H1 (cell line): ENCODE results near the gene TOMM7. TPM values are rescaled to one million over a fixed set of nuclear protein-coding genes. Genes with fewer than 3 reads are reported as not detected.

ENCODE experiments used
- CTCF ChIA-PET: fragments of 300-600 bp; sonication (Branson Sonifier 250); formaldehyde crosslinking; loops from one replicate; lab custom pipeline; 2021; ENCODE audit not compliant: partially characterized antibody; lab: Charles Lee
- POLR2A ChIA-PET: fragments of 300-600 bp; sonication (Branson Sonifier 250); formaldehyde crosslinking; loops from one replicate; lab custom pipeline; 2021; ENCODE audit warnings: inconsistent platforms; ENCODE audit not compliant: partially characterized antibody; lab: Charles Lee
- DNase-seq, 2 experiments: peaks; one replicate each; pipeline versions ENCODE4 v3.0.0 to v3.0.0-alpha.2; 2010 to 2022; ENCODE audit warnings: low spot score in 2 of 2, low read depth in 1 of 2, mixed read lengths in 1 of 2
- FAIRE-seq: peaks from 2 replicates; lab custom pipeline; 2011; peaks lifted over from hg19 to GRCh38; lab: Jason Lieb, UNC
- H2AFZ ChIP-seq: 2 replicates; pipeline ENCODE4 v1.8.1; 2012; ENCODE audit warnings: low read length, inconsistent platforms
- H2AK5ac ChIP-seq: 2 replicates; pipeline ENCODE4 v1.6.1; 2013; ENCODE audit warnings: low read depth, low read length
- H2BK120ac ChIP-seq: replicated peaks from 2 replicates; pipeline ENCODE3; 2013; ENCODE audit warnings: low read depth, low read length, inconsistent platforms
- H2BK12ac ChIP-seq: 2 replicates; pipeline ENCODE4 v1.6.1; 2013; ENCODE audit warnings: low read depth, low read length
- H2BK15ac ChIP-seq: 2 replicates; pipeline ENCODE4 v1.6.1; 2013; ENCODE audit warnings: low read length
- H2BK20ac ChIP-seq: 2 replicates; pipeline ENCODE4 v1.6.1; 2013; ENCODE audit warnings: low read length
- H2BK5ac ChIP-seq: 2 replicates; pipeline ENCODE4 v1.6.1; 2013; ENCODE audit warnings: low read depth, low read length
- H3K14ac ChIP-seq: 2 replicates; pipeline ENCODE4 v1.6.1; 2013; ENCODE audit warnings: inconsistent platforms; ENCODE audit not compliant: insufficient read length
- H3K18ac ChIP-seq: 2 replicates; pipeline ENCODE4 v1.6.1; 2013; ENCODE audit warnings: low read length; ENCODE audit errors: extremely low read depth
- H3K23ac ChIP-seq: 2 replicates; pipeline ENCODE4 v1.6.1; 2013; ENCODE audit warnings: inconsistent platforms; ENCODE audit not compliant: insufficient read length
- H3K23me2 ChIP-seq: 2 replicates; pipeline ENCODE4 v1.6.1; 2013; ENCODE audit warnings: low read depth, low read length
- H3K27ac ChIP-seq: 2 replicates; pipeline ENCODE4 v1.6.1; 2011; ENCODE audit warnings: low read depth, low read length, inconsistent platforms
- H3K27me3 ChIP-seq, 4 experiments: replicated peaks in 1 of 4; 1 replicate in 1 of 4; 2 replicates in 3 of 4; pipeline versions ENCODE4 v1.6.1 to v1.8.1; 2011 to 2013; ENCODE audit warnings: low read length in 3 of 4, mild to moderate bottlenecking in 3 of 4, inconsistent platforms in 2 of 4, mixed read lengths in 2 of 4, moderate library complexity in 1 of 4; ENCODE audit not compliant: control insufficient read depth in 3 of 4, insufficient read depth in 3 of 4; ENCODE audit errors: extremely low read depth in 1 of 4
- H3K36me3 ChIP-seq, 4 experiments: 2 replicates each; pipeline versions ENCODE4 v1.6.1 to v1.8.1; 2011 to 2013; ENCODE audit warnings: mild to moderate bottlenecking in 4 of 4, low read length in 3 of 4, moderate library complexity in 2 of 4, control low read depth in 1 of 4, inconsistent platforms in 1 of 4; ENCODE audit not compliant: insufficient read depth in 4 of 4, control insufficient read depth in 2 of 4
- H3K4ac ChIP-seq: replicated peaks from 2 replicates; pipeline ENCODE3; 2013; ENCODE audit warnings: low read length, low read depth, mixed read lengths, inconsistent platforms; ENCODE audit not compliant: insufficient read length
- H3K4me1 ChIP-seq, 4 experiments: replicated peaks in 1 of 4; 1 replicate in 1 of 4; 2 replicates in 3 of 4; pipeline versions ENCODE4 v1.6.1 to v1.8.1; 2011 to 2013; ENCODE audit warnings: low read length in 3 of 4, inconsistent platforms in 2 of 4, mixed read lengths in 1 of 4; ENCODE audit not compliant: insufficient read depth in 4 of 4, control insufficient read depth in 3 of 4
- H3K4me2 ChIP-seq, 2 experiments: 2 replicates each; pipeline versions ENCODE4 v1.6.1 to v1.8.1; 2011 to 2013; ENCODE audit warnings: low read depth in 2 of 2, low read length in 2 of 2, control low read depth in 1 of 2, inconsistent platforms in 1 of 2, mild to moderate bottlenecking in 1 of 2; ENCODE audit not compliant: insufficient read depth in 1 of 2
- H3K4me3 ChIP-seq, 4 experiments: fragments of 200-600, 300-600 bp in 1 of 4; sonication (generic), shearing (Covaris generic), sonication (Bioruptor Twin) in 1 of 4; 2 replicates each; pipeline versions ENCODE4 v1.5.1 to v1.8.1; 2011 to 2016; ENCODE audit warnings: low read length in 4 of 4, low read depth in 3 of 4, control low read depth in 2 of 4, inconsistent platforms in 2 of 4, mild to moderate bottlenecking in 2 of 4, mixed read lengths in 1 of 4, moderate library complexity in 1 of 4; ENCODE audit not compliant: insufficient read depth in 2 of 4; ENCODE audit errors: extremely low read depth in 1 of 4
- H3K56ac ChIP-seq: replicated peaks from 2 replicates; pipeline ENCODE3; 2013; ENCODE audit warnings: low read depth, mild to moderate bottlenecking, mixed read lengths, low read length, inconsistent platforms; ENCODE audit not compliant: insufficient read length
- H3K79me1 ChIP-seq: 2 replicates; pipeline ENCODE4 v1.6.1; 2013; ENCODE audit warnings: low read depth, low read length, control low read depth
- H3K79me2 ChIP-seq, 2 experiments: 2 replicates each; pipeline versions ENCODE4 v1.6.1 to v1.8.1; 2012 to 2013; ENCODE audit warnings: low read length in 2 of 2, mild to moderate bottlenecking in 2 of 2, inconsistent platforms in 1 of 2; ENCODE audit not compliant: insufficient read depth in 2 of 2, control insufficient read depth in 1 of 2
- H3K9ac ChIP-seq, 4 experiments: replicated peaks in 1 of 4; 1 replicate in 1 of 4; 2 replicates in 3 of 4; pipeline versions ENCODE4 v1.6.1 to v1.8.1; 2011 to 2013; ENCODE audit warnings: low read depth in 3 of 4, low read length in 3 of 4, control low read depth in 2 of 4, mild to moderate bottlenecking in 2 of 4, moderate library complexity in 2 of 4, inconsistent platforms in 1 of 4; ENCODE audit errors: extremely low read depth in 1 of 4
- H3K9me3 ChIP-seq, 2 experiments: 2 replicates each; pipeline versions ENCODE4 v1.6.1 to v1.8.1; 2012 to 2013; ENCODE audit warnings: mild to moderate bottlenecking in 2 of 2, moderate library complexity in 2 of 2, control low read depth in 1 of 2, inconsistent platforms in 1 of 2, low read depth in 1 of 2, low read length in 1 of 2, mixed read lengths in 1 of 2; ENCODE audit not compliant: insufficient read depth in 2 of 2
- H4K20me1 ChIP-seq, 2 experiments: replicated peaks in 1 of 2; 2 replicates each; pipeline versions ENCODE3 to v1.8.1; 2011 to 2013; ENCODE audit warnings: inconsistent platforms in 2 of 2, low read length in 2 of 2, mild to moderate bottlenecking in 1 of 2; ENCODE audit not compliant: insufficient read depth in 2 of 2, control insufficient read depth in 1 of 2
- H4K5ac ChIP-seq: 2 replicates; pipeline ENCODE4 v1.6.1; 2013; ENCODE audit warnings: low read length, low read depth, mixed read lengths, inconsistent platforms; ENCODE audit not compliant: insufficient read length
- H4K8ac ChIP-seq: 2 replicates; pipeline ENCODE4 v1.8.0; 2013; ENCODE audit warnings: mild to moderate bottlenecking, moderate library complexity, low read length, inconsistent platforms; ENCODE audit not compliant: insufficient read depth; ENCODE audit errors: extremely low read depth
- H4K91ac ChIP-seq: replicated peaks from 2 replicates; pipeline ENCODE3; 2013; ENCODE audit warnings: low read length, mixed read lengths, inconsistent platforms; ENCODE audit not compliant: insufficient read length
- CEBPB ChIP-seq: IDR thresholded peaks from 2 replicates; pipeline ENCODE4 v1.6.1; 2012; ENCODE audit warnings: low read depth, low read length
- CREB1 ChIP-seq: IDR thresholded peaks from 2 replicates; pipeline ENCODE4 v1.6.1; 2012; ENCODE audit warnings: inconsistent platforms
- KDM1A ChIP-seq: fragments of 200-600, 300-600 bp; sonication (generic); IDR thresholded peaks from 2 replicates; pipeline ENCODE4 v1.7.1; 2016; ENCODE audit warnings: mild to moderate bottlenecking, low read length, borderline replicate concordance
- TAF7 ChIP-seq: optimal IDR thresholded peaks from 2 replicates; pipeline ENCODE3; 2011; ENCODE audit warnings: low read depth, mild to moderate bottlenecking, inconsistent platforms, low read length, moderate library complexity, borderline replicate concordance
- YY1 ChIP-seq: IDR thresholded peaks from 2 replicates; pipeline ENCODE4 v1.6.1; 2011; ENCODE audit warnings: low read depth, mild to moderate bottlenecking, low read length
- WGBS, 2 experiments: shearing (Covaris generic) in 1 of 2; methylation state at CpG; one replicate each; pipeline versions ENCODE4 v1.1.6 to v1.1.7; 2013 to 2015; ENCODE audit warnings: low lambda C conversion rate in 2 of 2, mixed read lengths in 2 of 2, inconsistent platforms in 1 of 2, low coverage in 1 of 2, missing lambda C conversion rate in 1 of 2; ENCODE audit not compliant: insufficient replicate concordance in 2 of 2, insufficient coverage in 1 of 2, insufficient read length in 1 of 2; ENCODE audit errors: extremely low coverage in 1 of 2, missing lambda C conversion rate in 1 of 2; 5-methylcytosine and 5-hydroxymethylcytosine counted together
- polyA plus RNA-seq, 7 experiments: library from polyadenylated mRNA; depleted of rRNA in 3 of 7; stranded (reverse) in 5 of 7; unstranded in 2 of 7; fragments of >200 nt in 5 of 7; fragments of 200-250 nt in 2 of 7; gene quantifications; 1 replicate in 5 of 7; 2 replicates in 1 of 7; 4 replicates in 1 of 7; pipeline versions ENCODE4 v1.2.1 to v1.2.3, GENCODE V29; 2011 to 2013; ENCODE audit warnings: missing spikeins in 2 of 7, mixed read lengths in 2 of 7
- total RNA-seq: library from RNA; stranded (reverse); fragmentation: NEBNext Ultra II Directional; extraction: Animal tissue kit (Norgen Biotek cat#: 25700); gene quantifications from 2 replicates; pipeline ENCODE4 v1.2.1, GENCODE V29; 2021

TOMM7 gene
- total and polyA plus RNA-seq, 2 of the 8 experiments (the other 6 are each of a cell fraction or from before 2014, with no cell fraction given) = 389 to 508 TPM

- Histone ChIP-seq H3K23me2 (no peaks in the 10 kb centered on the region), H3K4ac (peak overlapping the region; percentile 90), H3K56ac (no peak overlapping the region), H3K79me2 (no peaks in the 10 kb centered on the region), H4K20me1 (no peaks in the 10 kb centered on the region), H3K27me3 (no peaks in the 10 kb centered on the region), H3K9me3 (no peaks in the 10 kb centered on the region), H3K79me1 (no peaks in the 10 kb centered on the region), H4K91ac (no peak overlapping the region), H3K9ac (no peak overlapping the region), H3K14ac (no peak overlapping the region), H4K8ac (no peak overlapping the region), H3K18ac (0 out of 2 replicates have a peak overlapping the region, but pooled peaks have one; percentile 10), H2BK12ac (peak overlapping the region; percentile 90), H3K4me3 (no peak overlapping the region), H3K4me2 (no peak overlapping the region), H2BK5ac (peak overlapping the region; percentile 95), H3K27ac (no peak overlapping the region), H4K5ac (no peak overlapping the region), H2BK20ac (peak overlapping the region; percentile 61; the same call in 1 of the 2 replicates), H3K23ac (no peak overlapping the region), H2BK15ac (peak overlapping the region; percentile 90; the same call in 1 of the 2 replicates), H3K4me1 (peaks cover 6 to 7% (median 6%) of the 10 kb centered on the region in 4 experiments; a peak in 6 of 7 replicates), H2BK120ac (no peak overlapping the region), H2AK5ac (no peak overlapping the region), H2AFZ (peak overlapping the region; percentile 95), H3K36me3 (no peaks in the 10 kb centered on the region)
- FAIRE-seq (no peak), DNase-seq (no peak)
- TF ChIP-seq YY1 = no peak
- 0 out of 2 replicates have a peak, but pooled peaks have one; percentile 5 for TF ChIP-seq CEBPB
- TF ChIP-seq TAF7 = no peak
- TF ChIP-seq CREB1 = no peak
- TF ChIP-seq KDM1A = no peak
- WGBS, 2 experiments = 68% methylated on average over 9 of the region's 10 CpGs; no CpG with 5 or more reads in 1 of the 2 experiments
- ChIA-PET CTCF (interaction anchor here (0.6 to 1.0 kb wide), 3 partner anchors 9 to 60 kb away, joined by 3 to 4 read pairs (median 3); no protein-coding TSS in a partner anchor), POLR2A (no interaction called here)
These were observed 19.3 kb upstream of the TOMM7 start for GRCh38 chr7:22841954-22842353.
